HCT116 (cell line): ENCODE measurements around the gene NKX6-1. TPM values are rescaled to one million over a fixed set of nuclear protein-coding genes. Genes with fewer than 3 reads are reported as not detected.

ENCODE experiments used
- ATAC-seq: fragments of 200-7000 bp; cut with Tn5 transposase; 2 replicates; pipeline ENCODE4 v1.9.1; 2020; ENCODE audit warnings: mild to moderate bottlenecking, moderate library complexity
- BruUV-seq: library from RNA; stranded (reverse); fragments of 400-500 nt; replicated peaks from 2 replicates; lab custom pipeline; 2021; lab: Mats Ljungman, UMichigan
- CTCF ChIA-PET: fragments of 300-600 bp; sonication (Branson Sonifier 250); formaldehyde crosslinking; loops from one replicate; lab custom pipeline; 2021; ENCODE audit warnings: antibody characterized with exemption; lab: Charles Lee
- POLR2A ChIA-PET: fragments of 300-600, 350-600 bp; sonication (Branson Sonifier 250); formaldehyde crosslinking; loops from one replicate; lab custom pipeline; 2021; ENCODE audit warnings: antibody characterized with exemption; lab: Charles Lee
- RAD21 ChIA-PET, 2 experiments: fragments of 300-600 bp; sonication (Branson Sonifier 250); formaldehyde crosslinking; loops; one replicate each; lab custom pipeline; 2023; ENCODE audit warnings: low total read pairs in 2 of 2; ENCODE audit not compliant: uncharacterized antibody in 2 of 2, unreplicated experiment in 2 of 2, low non-redundant PET in 1 of 2; lab: Charles Lee
- DNase-seq: peaks from one replicate; pipeline ENCODE4 v3.0.0-alpha.2; 2010; ENCODE audit warnings: low read depth, low spot score
- H2AFZ ChIP-seq: fragments of 200-600 bp; shearing (Covaris generic), sonication (generic); 2 replicates; pipeline ENCODE4 v1.6.1; 2017; ENCODE audit warnings: low read depth, mixed run types, mixed read lengths, antibody characterized with exemption, low read length; ENCODE audit not compliant: poor library complexity, severe bottlenecking
- H3K27ac ChIP-seq: 2 replicates; pipeline ENCODE4 v1.5.1; 2012; ENCODE audit warnings: low read depth, low read length
- H3K27me3 ChIP-seq: fragments of 200-600 bp; sonication (generic); 2 replicates; pipeline ENCODE4 v1.6.1; 2016; ENCODE audit warnings: mixed run types, low read length, mixed read lengths; ENCODE audit not compliant: insufficient read depth
- H3K36me3 ChIP-seq, 2 experiments: fragments of 200-500 bp in 1 of 2; fragments of 200-600 bp in 1 of 2; sonication (Bioruptor generic) in 1 of 2; sonication (generic) in 1 of 2; 2 replicates each; pipeline versions ENCODE4 v1.5.1 to v1.6.1; 2014 to 2016; ENCODE audit warnings: low read length in 2 of 2, inconsistent platforms in 1 of 2, mixed read lengths in 1 of 2, mixed run types in 1 of 2; ENCODE audit not compliant: insufficient read depth in 2 of 2, control insufficient read depth in 1 of 2
- H3K4me1 ChIP-seq, 2 experiments: fragments of 200-600 bp in 1 of 2; sonication (generic) in 1 of 2; 2 replicates each; pipeline versions ENCODE4 v1.5.1 to v1.6.1; 2012 to 2017; ENCODE audit warnings: low read length in 2 of 2, inconsistent platforms in 1 of 2, mild to moderate bottlenecking in 1 of 2, mixed read lengths in 1 of 2, mixed run types in 1 of 2, moderate library complexity in 1 of 2; ENCODE audit not compliant: insufficient read depth in 2 of 2, control insufficient read depth in 1 of 2
- H3K4me2 ChIP-seq: fragments of 200-600 bp; sonication (generic); 2 replicates; pipeline ENCODE4 v1.6.1; 2017; ENCODE audit warnings: mixed run types, low read length, mixed read lengths
- H3K4me3 ChIP-seq, 2 experiments: fragments of 200-600 bp in 1 of 2; sonication (generic) in 1 of 2; replicated peaks in 1 of 2; 2 replicates each; pipeline ENCODE4 v1.5.1; 2011 to 2016; ENCODE audit warnings: low read length in 2 of 2, control low read depth in 1 of 2, low read depth in 1 of 2, mild to moderate bottlenecking in 1 of 2, mixed read lengths in 1 of 2, mixed run types in 1 of 2
- H3K79me2 ChIP-seq: fragments of 200-600 bp; sonication (generic); 2 replicates; pipeline ENCODE4 v1.6.1; 2017; ENCODE audit warnings: mild to moderate bottlenecking, mixed run types, low read length, moderate library complexity, mixed read lengths; ENCODE audit not compliant: insufficient read depth
- H3K9ac ChIP-seq: fragments of 200-600 bp; sonication (generic); 2 replicates; pipeline ENCODE4 v1.6.1; 2016; ENCODE audit warnings: low read length, mixed read lengths
- H3K9me2 ChIP-seq: fragments of 200-600 bp; sonication (generic), shearing (Covaris generic); 2 replicates; pipeline ENCODE4 v1.6.1; 2017; ENCODE audit warnings: mixed run types, mild to moderate bottlenecking, moderate library complexity; ENCODE audit not compliant: insufficient read depth
- H3K9me3 ChIP-seq, 2 experiments: fragments of 200-500 bp in 1 of 2; fragments of 200-600 bp in 1 of 2; sonication (Bioruptor generic) in 1 of 2; sonication (generic) in 1 of 2; 2 replicates each; pipeline ENCODE4 v1.6.1; 2014 to 2017; ENCODE audit warnings: low read length in 2 of 2, mixed read lengths in 2 of 2, inconsistent platforms in 1 of 2, low read depth in 1 of 2, mild to moderate bottlenecking in 1 of 2, mixed run types in 1 of 2, moderate library complexity in 1 of 2; ENCODE audit not compliant: control insufficient read depth in 1 of 2, insufficient read depth in 1 of 2
- H4K20me1 ChIP-seq: fragments of 200-600 bp; sonication (generic), shearing (Covaris generic); 2 replicates; pipeline ENCODE4 v1.6.1; 2017; ENCODE audit warnings: mixed run types, mild to moderate bottlenecking, moderate library complexity; ENCODE audit not compliant: insufficient read depth
- CBX3 ChIP-seq: IDR thresholded peaks from 2 replicates; pipeline ENCODE4 v1.6.1; 2012; ENCODE audit warnings: low read depth
- CEBPB ChIP-seq: IDR thresholded peaks from 2 replicates; pipeline ENCODE4 v1.6.1; 2012; ENCODE audit warnings: low read depth
- ELF1 ChIP-seq: IDR thresholded peaks from 2 replicates; pipeline ENCODE4 v1.6.1; 2012; ENCODE audit warnings: low read depth, borderline replicate concordance
- EZH2phosphoT487 ChIP-seq: fragments of 200-600 bp; IDR thresholded peaks from 2 replicates; pipeline ENCODE4 v1.6.1; 2018; ENCODE audit warnings: antibody characterized with exemption, borderline replicate concordance
- FOSL1 ChIP-seq: IDR thresholded peaks from 2 replicates; pipeline ENCODE4 v1.6.1; 2012; ENCODE audit warnings: low read depth
- SP1 ChIP-seq: IDR thresholded peaks from 2 replicates; pipeline ENCODE4 v1.6.1; 2012; ENCODE audit warnings: low read depth
- YY1 ChIP-seq: IDR thresholded peaks from 2 replicates; pipeline ENCODE4 v1.6.1; 2011; ENCODE audit warnings: low read length, low read depth, moderate library complexity, mild to moderate bottlenecking; ENCODE audit not compliant: insufficient replicate concordance; ENCODE audit errors: extremely low read depth
- intact Hi-C: fragments of 100-400 bp; cut with micrococcal nuclease; formaldehyde crosslinking; loops from 2 replicates; pipeline ENCODE4 v1.10.0; 2022
- total RNA-seq: library from RNA; stranded (reverse); gene quantifications from one replicate; pipeline ENCODE4 v1.2.1, GENCODE V29; 2021; ENCODE audit not compliant: unreplicated experiment
- TF ChIP-seq, protein P1 (sequence below): IDR thresholded peaks from 2 replicates; pipeline ENCODE4 v1.6.1; 2012; ENCODE audit warnings: low read depth

The NKX6-1 gene
- total RNA-seq, 1 experiment from 2014 or later = 4.2 TPM

GRCh38 chr4:84501202-84501503, 2.1 kb upstream of the NKX6-1 start:
- Histone ChIP-seq H3K9me3 (no peaks in the 10 kb centered on the region), H2AFZ (no peak overlapping the region), H3K4me3 (no peak overlapping the region), H3K9me2 (no peaks in the 10 kb centered on the region), H4K20me1 (no peaks in the 10 kb centered on the region), H3K4me1 (peaks cover 0 to 14% of the 10 kb centered on the region in 2 experiments; a peak in 1 of 4 replicates), H3K79me2 (no peaks in the 10 kb centered on the region), H3K9ac (no peak overlapping the region), H3K27me3 (no peaks in the 10 kb centered on the region), H3K27ac (no peak overlapping the region), H3K36me3 (no peaks in the 10 kb centered on the region), H3K4me2 (no peak overlapping the region)
- intact Hi-C loops = loop anchor here (10.0 kb wide), 3 partner anchors 346 to 996 kb away; no protein-coding TSS in a partner anchor
- DNase-seq (no peak), ATAC-seq (no peak)
- no TSS peak for BruUV-seq
- ChIA-PET POLR2A (no interaction called here), CTCF (no interaction called here), RAD21 (no interaction called here)
- TF ChIP-seq YY1 (no peak), ELF1 (no peak), SP1 (no peak), FOSL1 (no peak), CBX3 (no peak), EZH2phosphoT487 (no peak), CEBPB (no peak)
- TF ChIP-seq, protein P1, sequence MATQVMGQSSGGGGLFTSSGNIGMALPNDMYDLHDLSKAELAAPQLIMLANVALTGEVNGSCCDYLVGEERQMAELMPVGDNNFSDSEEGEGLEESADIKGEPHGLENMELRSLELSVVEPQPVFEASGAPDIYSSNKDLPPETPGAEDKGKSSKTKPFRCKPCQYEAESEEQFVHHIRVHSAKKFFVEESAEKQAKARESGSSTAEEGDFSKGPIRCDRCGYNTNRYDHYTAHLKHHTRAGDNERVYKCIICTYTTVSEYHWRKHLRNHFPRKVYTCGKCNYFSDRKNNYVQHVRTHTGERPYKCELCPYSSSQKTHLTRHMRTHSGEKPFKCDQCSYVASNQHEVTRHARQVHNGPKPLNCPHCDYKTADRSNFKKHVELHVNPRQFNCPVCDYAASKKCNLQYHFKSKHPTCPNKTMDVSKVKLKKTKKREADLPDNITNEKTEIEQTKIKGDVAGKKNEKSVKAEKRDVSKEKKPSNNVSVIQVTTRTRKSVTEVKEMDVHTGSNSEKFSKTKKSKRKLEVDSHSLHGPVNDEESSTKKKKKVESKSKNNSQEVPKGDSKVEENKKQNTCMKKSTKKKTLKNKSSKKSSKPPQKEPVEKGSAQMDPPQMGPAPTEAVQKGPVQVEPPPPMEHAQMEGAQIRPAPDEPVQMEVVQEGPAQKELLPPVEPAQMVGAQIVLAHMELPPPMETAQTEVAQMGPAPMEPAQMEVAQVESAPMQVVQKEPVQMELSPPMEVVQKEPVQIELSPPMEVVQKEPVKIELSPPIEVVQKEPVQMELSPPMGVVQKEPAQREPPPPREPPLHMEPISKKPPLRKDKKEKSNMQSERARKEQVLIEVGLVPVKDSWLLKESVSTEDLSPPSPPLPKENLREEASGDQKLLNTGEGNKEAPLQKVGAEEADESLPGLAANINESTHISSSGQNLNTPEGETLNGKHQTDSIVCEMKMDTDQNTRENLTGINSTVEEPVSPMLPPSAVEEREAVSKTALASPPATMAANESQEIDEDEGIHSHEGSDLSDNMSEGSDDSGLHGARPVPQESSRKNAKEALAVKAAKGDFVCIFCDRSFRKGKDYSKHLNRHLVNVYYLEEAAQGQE = no peak
